GM12864 (cell line): Measurements from ENCODE around the gene PAEP.

Experiments used
- DNase-seq: peaks from one replicate; pipeline ENCODE4 v3.0.0-alpha.2; 2011; ENCODE audit warnings: low read depth
- H3K4me3 ChIP-seq: 2 replicates; pipeline ENCODE4 v1.5.1; 2011; ENCODE audit warnings: mild to moderate bottlenecking, low read depth, low read length, control low read depth
- TF ChIP-seq, protein P1 (sequence below): IDR thresholded peaks from 2 replicates; pipeline ENCODE4 v1.5.1; 2011; ENCODE audit warnings: low read depth, mild to moderate bottlenecking, moderate library complexity, low read length, control low read depth, inconsistent platforms; ENCODE audit errors: missing control alignments

The PAEP gene

DNA sequence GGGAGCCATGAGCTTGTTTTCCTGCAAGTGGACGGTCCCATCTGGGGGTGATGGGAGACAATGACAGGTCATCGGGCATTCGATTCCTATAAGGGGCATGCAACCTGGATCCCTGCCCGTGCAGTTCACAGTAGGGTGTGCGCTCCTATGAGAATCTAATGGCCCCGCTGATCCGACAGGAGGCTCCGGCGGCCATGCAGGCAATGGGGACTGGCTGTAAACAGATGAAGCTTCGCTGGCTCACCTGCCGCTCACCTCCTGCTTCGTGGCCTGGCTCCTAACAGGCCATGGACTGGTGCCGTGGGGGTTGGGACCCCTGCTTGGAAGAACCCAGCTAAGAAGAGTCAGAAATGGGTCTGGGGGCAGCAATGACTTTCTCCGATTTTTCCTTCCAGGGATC is 21.0 kb downstream of the PAEP start:
- TF ChIP-seq, protein P1, sequence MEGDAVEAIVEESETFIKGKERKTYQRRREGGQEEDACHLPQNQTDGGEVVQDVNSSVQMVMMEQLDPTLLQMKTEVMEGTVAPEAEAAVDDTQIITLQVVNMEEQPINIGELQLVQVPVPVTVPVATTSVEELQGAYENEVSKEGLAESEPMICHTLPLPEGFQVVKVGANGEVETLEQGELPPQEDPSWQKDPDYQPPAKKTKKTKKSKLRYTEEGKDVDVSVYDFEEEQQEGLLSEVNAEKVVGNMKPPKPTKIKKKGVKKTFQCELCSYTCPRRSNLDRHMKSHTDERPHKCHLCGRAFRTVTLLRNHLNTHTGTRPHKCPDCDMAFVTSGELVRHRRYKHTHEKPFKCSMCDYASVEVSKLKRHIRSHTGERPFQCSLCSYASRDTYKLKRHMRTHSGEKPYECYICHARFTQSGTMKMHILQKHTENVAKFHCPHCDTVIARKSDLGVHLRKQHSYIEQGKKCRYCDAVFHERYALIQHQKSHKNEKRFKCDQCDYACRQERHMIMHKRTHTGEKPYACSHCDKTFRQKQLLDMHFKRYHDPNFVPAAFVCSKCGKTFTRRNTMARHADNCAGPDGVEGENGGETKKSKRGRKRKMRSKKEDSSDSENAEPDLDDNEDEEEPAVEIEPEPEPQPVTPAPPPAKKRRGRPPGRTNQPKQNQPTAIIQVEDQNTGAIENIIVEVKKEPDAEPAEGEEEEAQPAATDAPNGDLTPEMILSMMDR = no peak
- no peak overlapping the region for H3K4me3 ChIP-seq
- no peak for DNase-seq

DNA sequence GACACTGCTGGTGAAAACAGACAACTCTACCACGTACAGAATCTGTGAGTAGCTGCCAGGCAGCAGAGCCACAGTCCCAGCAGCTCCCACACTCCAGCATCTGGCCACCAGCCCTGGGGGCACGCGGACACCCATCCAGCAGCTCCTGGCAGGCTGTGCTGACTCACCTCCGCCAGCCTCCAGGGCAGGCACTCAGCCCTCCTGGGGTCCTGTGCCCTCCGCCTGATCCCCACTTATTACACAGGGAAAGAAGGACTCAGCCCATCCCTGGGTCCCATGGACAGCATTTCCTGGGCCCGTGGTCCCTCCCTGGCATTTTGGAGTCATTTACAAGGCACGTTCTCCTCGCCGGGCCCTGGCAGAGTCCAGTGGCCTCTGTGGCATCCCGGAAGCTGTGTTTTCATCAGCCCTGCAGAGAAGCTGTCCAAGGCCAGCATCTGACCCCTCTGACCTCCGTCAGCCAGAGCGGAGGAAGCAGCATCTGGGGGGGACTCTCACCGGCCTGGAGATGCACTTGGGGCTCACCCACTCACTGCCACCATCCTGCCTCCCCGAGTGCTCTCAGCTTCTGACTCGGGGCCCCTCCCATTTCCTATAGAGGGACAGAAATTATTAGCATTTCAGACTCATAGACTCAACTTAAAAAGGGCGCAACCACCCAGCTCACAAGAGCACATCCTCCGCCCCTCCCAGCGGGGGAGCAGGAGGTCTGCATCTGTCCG is 21.6 kb downstream of the PAEP start:
- TF ChIP-seq, protein P1 = no peak
- H3K4me3 ChIP-seq = no peak overlapping the region
- no peak for DNase-seq

DNA sequence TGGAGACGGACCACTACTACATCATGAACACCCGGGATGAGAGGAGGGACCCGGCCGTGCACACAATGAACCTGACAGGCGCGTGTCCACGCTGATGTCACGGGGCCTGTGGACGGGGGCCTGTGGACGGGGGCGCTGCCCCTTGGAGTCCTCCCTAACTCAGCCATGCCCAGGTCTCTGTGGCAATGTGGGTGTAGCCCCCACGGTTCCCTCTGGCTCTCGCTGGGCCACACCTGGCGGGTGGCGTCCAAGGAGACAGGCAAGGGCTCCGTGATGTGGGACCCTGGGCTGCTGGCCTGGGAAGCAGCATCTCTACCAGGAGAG is 22.1 kb downstream of the PAEP start:
- no peak for DNase-seq
- TF ChIP-seq, protein P1 = no peak

DNA sequence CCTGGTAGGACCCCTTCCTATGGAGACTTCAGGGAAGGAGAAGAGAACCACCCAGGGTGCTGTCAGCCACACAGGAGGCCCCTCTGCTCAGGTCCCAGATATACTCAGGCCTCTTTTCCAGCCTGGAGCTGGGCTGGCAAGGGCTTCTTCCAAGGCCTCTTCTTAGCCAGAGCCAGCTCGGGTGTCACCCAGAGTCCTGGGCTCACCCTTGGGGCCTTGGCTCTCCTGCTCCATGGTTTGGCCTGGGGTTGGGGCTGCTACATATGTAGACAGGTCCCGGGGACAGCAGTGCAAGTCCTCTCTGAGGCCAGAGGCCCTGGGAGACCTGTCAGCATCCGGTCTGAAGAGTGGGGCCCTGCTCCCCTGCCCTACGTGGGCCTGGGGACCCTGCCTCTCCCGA is 22.8 kb downstream of the PAEP start:
- DNase-seq = no peak
- TF ChIP-seq, protein P1 = no peak
- no peak overlapping the region for H3K4me3 ChIP-seq

More for the DNA sequence above, 22.1 kb downstream of the PAEP start:
- no peak overlapping the region for H3K4me3 ChIP-seq

DNA sequence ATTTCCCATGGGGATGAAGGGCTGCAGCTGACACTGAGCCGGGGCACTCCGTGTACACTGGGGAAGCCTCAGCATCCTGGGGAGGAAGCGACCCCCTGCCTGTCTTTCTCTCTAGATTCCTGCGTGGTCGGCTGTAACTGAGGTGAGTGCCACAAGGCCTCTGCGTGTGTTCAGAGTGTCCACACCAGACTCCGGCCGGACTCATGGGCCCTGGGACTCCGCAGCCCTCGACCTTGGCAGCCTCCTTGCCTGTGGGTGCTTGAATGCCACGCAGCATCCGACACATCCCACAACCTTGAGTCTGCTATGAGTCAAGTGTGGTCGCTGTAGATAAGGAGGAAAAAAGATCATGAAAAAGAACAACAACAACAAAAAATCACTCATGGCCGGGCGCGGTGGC is 23.4 kb downstream of the PAEP start:
- TF ChIP-seq, protein P1 = no peak
- DNase-seq = no peak
- H3K4me3 ChIP-seq = no peak overlapping the region

DNA sequence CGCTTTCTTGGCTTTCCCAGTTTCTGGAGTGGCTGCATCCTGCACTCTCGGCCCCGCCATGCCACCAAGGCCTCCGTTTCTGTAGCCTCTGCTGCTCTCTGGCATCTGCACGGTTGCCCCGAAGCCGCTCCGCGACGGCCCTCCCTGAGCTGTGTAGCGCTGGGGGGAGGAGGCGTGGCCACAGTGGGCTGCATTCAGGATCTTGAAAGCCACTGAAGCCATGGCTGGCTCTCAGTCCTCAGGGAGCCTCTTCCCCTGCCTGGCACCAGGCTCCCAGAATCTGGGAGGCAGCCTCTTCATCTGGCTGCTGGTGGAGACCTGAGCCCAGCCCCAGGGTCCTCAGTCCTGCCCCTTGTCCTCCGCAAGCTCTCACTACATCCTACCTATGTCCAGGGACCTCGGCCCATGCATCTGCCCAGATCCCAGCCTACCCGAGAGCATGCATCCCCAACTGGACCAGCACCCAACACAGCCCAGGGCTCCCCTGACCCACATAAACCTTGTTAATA is 25.1 kb downstream of the PAEP start:
- TF ChIP-seq, protein P1 = no peak
- no peak for DNase-seq
- H3K4me3 ChIP-seq = no peak overlapping the region

DNA sequence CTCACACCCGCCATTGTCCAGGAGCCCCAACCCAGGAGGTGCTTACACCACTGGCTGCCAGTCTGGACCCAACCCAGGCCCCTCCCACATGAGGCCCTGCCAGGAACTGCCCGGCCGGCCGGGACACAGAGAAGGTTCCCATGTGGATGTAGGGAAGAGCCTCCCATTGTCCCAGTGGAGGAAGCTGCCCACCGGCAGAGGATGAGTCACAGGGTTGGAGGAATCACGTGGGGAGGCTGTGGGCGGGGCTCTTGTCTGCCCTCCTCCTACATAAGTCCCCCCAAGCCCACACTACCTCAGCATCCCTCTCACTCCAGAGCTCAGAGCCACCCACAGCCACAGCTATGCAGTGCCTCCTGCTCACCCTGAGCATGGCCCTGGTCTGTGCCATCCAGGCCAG is 26.1 kb downstream of the PAEP start:
- DNase-seq = no peak
- TF ChIP-seq, protein P1 = no peak

More for the DNA sequence above, 26.1 kb downstream of the PAEP start:
- no peak overlapping the region for H3K4me3 ChIP-seq
